HG03196 (cell line): ENCODE results near the gene IFNGR2.

Experiments
- ATAC-seq: cut with Tn5 transposase; IDR thresholded peaks from one replicate; pipeline ENCODE4 v1.9.1; 2021; ENCODE audit not compliant: unreplicated experiment

The IFNGR2 gene

GRCh38 chr21:33480481-33481103 is 77.4 kb downstream of the IFNGR2 start:
- ATAC-seq: no peak

DNA sequence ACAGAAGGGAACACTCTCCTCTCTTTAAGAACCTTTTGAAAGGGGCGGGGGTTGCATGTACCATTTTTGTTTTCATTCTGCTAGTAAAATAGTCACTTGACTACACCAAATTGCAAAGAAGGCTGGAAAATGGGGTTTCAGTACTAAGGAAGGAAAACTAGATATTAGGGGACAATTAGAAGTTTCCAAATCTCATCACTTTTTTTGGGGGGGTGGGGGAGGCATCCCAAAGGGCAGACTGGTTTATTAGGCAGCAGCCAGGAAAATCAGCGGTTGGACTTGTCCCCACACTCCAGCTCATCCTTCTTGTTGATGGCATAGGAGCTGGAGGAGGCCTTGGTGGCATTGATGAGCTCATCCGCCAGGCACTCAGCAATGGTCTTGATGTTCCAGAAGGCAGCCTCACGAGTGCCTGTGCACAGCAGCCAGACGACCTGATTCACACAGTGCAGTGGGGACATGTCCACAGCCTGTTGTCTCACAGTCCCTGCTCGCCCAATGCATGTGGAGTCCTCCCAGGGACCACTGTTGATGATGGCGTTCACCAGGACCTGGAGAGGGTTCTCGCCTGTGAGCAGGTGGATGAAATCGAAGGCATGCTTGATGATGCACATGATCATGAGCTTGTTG is 78.2 kb downstream of the IFNGR2 start:
- ATAC-seq: no peak
